Measurements from ENCODE around the gene TSPYL4. TPM values are rescaled to one million over a fixed set of nuclear protein-coding genes. Genes with fewer than 3 reads are reported as not detected.

The TSPYL4 gene
- total RNA-seq, 3 donors from 2014 or later: 6.1 to 16.8 (median 9.5) TPM

- DNase-seq (no peak), ATAC-seq (no peak)
- Histone ChIP-seq H3K36me3 (ENCODE audit: low read depth) (no peaks in the 10 kb centered on the region), H3K4me1 (ENCODE audit: low read depth) (no peaks in the 10 kb centered on the region), H3K4me3 (no peak overlapping the region), H3K9me3 (no peaks in the 10 kb centered on the region)
- no peak for TF ChIP-seq CTCF (IDR thresholded peaks at IDR 0.05)
- intact Hi-C loops (cut with DNase I, micrococcal nuclease): no loop called here
Observed at GRCh38 chr6:116258520-116258919, 4.6 kb upstream of the TSPYL4 start.

GRCh38 chr6:116256694-116257093, 2.8 kb upstream of the TSPYL4 start:
- DNase-seq (no peak), ATAC-seq (no peak)
- peaks cover 4% of the 10 kb centered on the region for H3K4me1 ChIP-seq (ENCODE audit: low read depth)
- H3K4me3 ChIP-seq: no peak overlapping the region
- no peaks in the 10 kb centered on the region for H3K36me3 ChIP-seq (ENCODE audit: low read depth)
- intact Hi-C loops (cut with DNase I, micrococcal nuclease): no loop called here
- TF ChIP-seq CTCF (IDR thresholded peaks at IDR 0.05): no peak
- H3K9me3 ChIP-seq: no peaks in the 10 kb centered on the region

GRCh38 chr6:116255246-116255800, 1.4 kb upstream of the TSPYL4 start:
- Histone ChIP-seq H3K4me3 (no peak overlapping the region), H3K36me3 (ENCODE audit: low read depth) (no peaks in the 10 kb centered on the region), H3K4me1 (ENCODE audit: low read depth) (peaks cover 4% of the 10 kb centered on the region), H3K9me3 (no peaks in the 10 kb centered on the region)
- intact Hi-C loops (cut with DNase I, micrococcal nuclease): no loop called here
- TF ChIP-seq CTCF (IDR thresholded peaks at IDR 0.05): no peak
- ATAC-seq: no peak
- DNase-seq: no peak

GRCh38 chr6:116254297-116255056, 602 bp upstream of the TSPYL4 start:
- ATAC-seq: peak; percentile 37
- Histone ChIP-seq H3K9me3 (no peaks in the 10 kb centered on the region), H3K4me1 (ENCODE audit: low read depth) (peaks cover 4% of the 10 kb centered on the region), H3K36me3 (ENCODE audit: low read depth) (no peaks in the 10 kb centered on the region), H3K4me3 (no peak overlapping the region)
- DNase-seq: no peak
- TF ChIP-seq CTCF (IDR thresholded peaks at IDR 0.05): no peak
- intact Hi-C loops (cut with DNase I, micrococcal nuclease): no loop called here

GRCh38 chr6:116253188-116253504, 729 bp downstream of the TSPYL4 start:
- intact Hi-C loops (cut with DNase I, micrococcal nuclease): no loop called here
- no peak for TF ChIP-seq CTCF (IDR thresholded peaks at IDR 0.05)
- Histone ChIP-seq H3K4me3 (no peak overlapping the region), H3K4me1 (ENCODE audit: low read depth) (peaks cover 4% of the 10 kb centered on the region), H3K36me3 (ENCODE audit: low read depth) (no peaks in the 10 kb centered on the region), H3K9me3 (no peaks in the 10 kb centered on the region)
- ATAC-seq (no peak), DNase-seq (no peak)

All from mucosa of descending colon (tissue), 3 donors.